Measurements from ENCODE around the gene CA14. TPM values are rescaled to one million over a fixed set of nuclear protein-coding genes. Genes with fewer than 3 reads are reported as not detected.

Gene CA14
- total RNA-seq, 1 donor from 2014 or later, result not detected

DNA sequence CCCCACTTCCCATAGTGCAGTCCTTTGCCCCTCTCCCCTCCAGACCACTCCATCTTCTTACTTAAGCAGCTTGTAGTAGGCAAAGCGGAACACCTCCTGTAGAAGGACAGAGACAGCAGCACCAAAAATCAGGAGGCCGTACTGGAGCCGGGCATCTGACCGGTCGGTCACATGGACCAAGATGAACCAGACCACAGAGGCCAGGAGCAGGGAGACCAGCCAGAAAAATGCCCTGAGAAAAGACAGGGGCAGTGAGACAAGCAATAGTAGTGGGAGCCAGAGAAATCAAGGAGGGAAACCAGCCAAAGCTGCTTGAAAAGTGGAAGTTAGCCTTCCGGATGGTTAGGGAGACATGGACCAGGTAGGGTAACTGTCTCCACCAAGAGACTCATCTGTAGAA, 10.3 kb downstream of the CA14 start:
- TF ChIP-seq, protein P1, sequence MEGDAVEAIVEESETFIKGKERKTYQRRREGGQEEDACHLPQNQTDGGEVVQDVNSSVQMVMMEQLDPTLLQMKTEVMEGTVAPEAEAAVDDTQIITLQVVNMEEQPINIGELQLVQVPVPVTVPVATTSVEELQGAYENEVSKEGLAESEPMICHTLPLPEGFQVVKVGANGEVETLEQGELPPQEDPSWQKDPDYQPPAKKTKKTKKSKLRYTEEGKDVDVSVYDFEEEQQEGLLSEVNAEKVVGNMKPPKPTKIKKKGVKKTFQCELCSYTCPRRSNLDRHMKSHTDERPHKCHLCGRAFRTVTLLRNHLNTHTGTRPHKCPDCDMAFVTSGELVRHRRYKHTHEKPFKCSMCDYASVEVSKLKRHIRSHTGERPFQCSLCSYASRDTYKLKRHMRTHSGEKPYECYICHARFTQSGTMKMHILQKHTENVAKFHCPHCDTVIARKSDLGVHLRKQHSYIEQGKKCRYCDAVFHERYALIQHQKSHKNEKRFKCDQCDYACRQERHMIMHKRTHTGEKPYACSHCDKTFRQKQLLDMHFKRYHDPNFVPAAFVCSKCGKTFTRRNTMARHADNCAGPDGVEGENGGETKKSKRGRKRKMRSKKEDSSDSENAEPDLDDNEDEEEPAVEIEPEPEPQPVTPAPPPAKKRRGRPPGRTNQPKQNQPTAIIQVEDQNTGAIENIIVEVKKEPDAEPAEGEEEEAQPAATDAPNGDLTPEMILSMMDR (IDR thresholded peaks at IDR 0.05), result no peak
- H3K4me3 ChIP-seq, result peak overlapping the region; percentile 86 to 87
- H3K27ac ChIP-seq, result peak overlapping the region; percentile 91
- H3K4me1 ChIP-seq, result peaks cover 8 to 19% of the 10 kb centered on the region in 2 donors
- no peaks in the 10 kb centered on the region for H3K27me3 ChIP-seq
- H3K36me3 ChIP-seq, result peaks cover 19 to 30% of the 10 kb centered on the region in 2 donors
- DNase-seq (ENCODE audit: low spot score in 2 of 2), result no peak
- intact Hi-C loops (cut with DNase I), result loop anchor here (1.0 to 2.0 kb wide), 2 partner anchors 12 to 31 kb away; partner anchors contain the start of gene ANP32E
- no peaks in the 10 kb centered on the region for H3K9me3 ChIP-seq

GRCh38 chr1:150268340-150268704, 10.7 kb downstream of the CA14 start:
- H3K36me3 ChIP-seq, result peaks cover 19 to 30% of the 10 kb centered on the region in 2 donors
- TF ChIP-seq, protein P1 (IDR thresholded peaks at IDR 0.05), result no peak
- intact Hi-C loops (cut with DNase I), result loop anchor here (1.0 to 2.0 kb wide), 2 partner anchors 12 to 32 kb away; partner anchors contain the start of gene ANP32E

DNA sequence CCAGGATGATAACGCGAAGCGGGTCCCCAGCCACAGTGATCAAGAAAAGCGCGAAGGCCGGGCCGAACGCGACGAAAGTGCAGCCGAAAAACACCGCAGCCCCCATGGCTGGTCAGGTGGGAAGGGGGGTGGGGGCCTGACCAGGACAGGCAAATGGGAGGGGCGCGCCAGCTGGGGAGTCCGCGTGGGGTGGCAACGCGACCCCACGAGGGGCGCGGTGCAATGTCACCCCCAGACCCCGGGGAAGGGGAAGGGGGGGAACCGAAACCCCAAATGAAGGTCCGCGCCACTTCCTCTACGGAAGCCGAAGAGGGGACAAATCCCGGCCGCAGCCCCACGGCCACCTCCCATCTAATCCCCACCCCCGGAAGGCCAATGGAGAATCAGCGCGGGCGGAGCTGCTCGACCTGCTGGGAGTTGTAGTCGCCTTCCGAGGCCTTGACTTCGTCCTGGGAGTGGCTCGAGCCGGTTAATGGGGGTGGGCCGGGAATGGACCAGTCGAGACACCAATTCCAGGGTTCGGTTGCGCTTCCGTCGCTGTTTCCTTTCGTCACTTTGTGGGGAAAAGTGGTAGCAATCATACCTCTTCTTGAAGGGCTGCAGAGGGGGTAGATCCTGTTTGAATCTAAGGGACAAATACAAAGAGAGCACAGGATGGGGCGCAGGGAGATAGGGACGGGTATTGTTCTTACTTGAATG, 11.3 kb downstream of the CA14 start, which contains the start of gene APH1A:
Gene APH1A (minus strand): TSS at position 312 of the 699 bp plus-strand sequence. CDS start 206 bp downstream, at position 106.
- peaks cover 19 to 30% of the 10 kb centered on the region in 2 donors for H3K36me3 ChIP-seq
- intact Hi-C loops (cut with DNase I), result loop anchor here (1.0 to 2.0 kb wide), 3 partner anchors 12 to 32 kb away; partner anchors contain the start of gene ANP32E
- H3K27me3 ChIP-seq, result no peaks in the 10 kb centered on the region
- peak within 1 kb of the TSS; percentile 86 to 87 for H3K4me3 ChIP-seq
- TF ChIP-seq, protein P1 (IDR thresholded peaks at IDR 0.05), result no peak
- H3K27ac ChIP-seq, result peak within 1 kb of the TSS; percentile 91
- peak; percentile 92 to 99 for DNase-seq (ENCODE audit: low spot score in 2 of 2)
- no peaks in the 10 kb centered on the region for H3K9me3 ChIP-seq
- H3K4me1 ChIP-seq, result peaks cover 12 to 28% of the 10 kb centered on the region in 2 donors

More at GRCh38 chr1:150268340-150268704, 10.7 kb downstream of the CA14 start:
- peaks cover 8 to 23% of the 10 kb centered on the region in 2 donors for H3K4me1 ChIP-seq
- H3K9me3 ChIP-seq, result no peaks in the 10 kb centered on the region
- no peaks in the 10 kb centered on the region for H3K27me3 ChIP-seq
- H3K27ac ChIP-seq, result peak overlapping the region; percentile 91
- no peak for DNase-seq (ENCODE audit: low spot score in 2 of 2)
- peak overlapping the region; percentile 86 to 87 for H3K4me3 ChIP-seq

DNA sequence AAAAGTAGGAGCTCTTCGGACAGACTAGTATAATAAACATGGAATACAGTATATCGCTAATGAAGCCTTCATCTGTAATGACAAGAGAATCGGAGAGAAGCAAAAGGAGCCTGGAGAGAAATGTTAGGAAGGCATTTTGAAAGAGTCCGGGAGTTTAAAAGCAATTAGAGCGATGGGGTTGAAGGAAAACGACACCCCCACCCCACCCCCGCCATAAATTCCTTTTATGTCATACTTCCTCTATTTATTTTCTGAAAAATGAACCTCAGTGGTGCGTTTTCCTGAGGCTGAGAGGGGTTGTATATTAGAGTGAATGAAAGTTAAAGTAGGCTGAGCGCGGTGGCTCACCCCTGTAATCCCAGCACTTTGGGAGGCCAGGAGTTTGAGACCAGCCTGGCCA, 11.9 kb downstream of the CA14 start:
- TF ChIP-seq, protein P1 (IDR thresholded peaks at IDR 0.05), result no peak
- intact Hi-C loops (cut with DNase I), result loop anchor here (1.0 to 2.0 kb wide), 2 partner anchors 12 to 33 kb away; partner anchors contain the start of gene ANP32E
- Histone ChIP-seq H3K4me3 (peak overlapping the region; percentile 86 to 87), H3K4me1 (peaks cover 13 to 30% of the 10 kb centered on the region in 2 donors), H3K27me3 (no peaks in the 10 kb centered on the region), H3K27ac (peak overlapping the region; percentile 91), H3K9me3 (no peaks in the 10 kb centered on the region), H3K36me3 (peaks cover 19 to 27% of the 10 kb centered on the region in 2 donors)
- DNase-seq (ENCODE audit: low spot score in 2 of 2), result no peak

DNA sequence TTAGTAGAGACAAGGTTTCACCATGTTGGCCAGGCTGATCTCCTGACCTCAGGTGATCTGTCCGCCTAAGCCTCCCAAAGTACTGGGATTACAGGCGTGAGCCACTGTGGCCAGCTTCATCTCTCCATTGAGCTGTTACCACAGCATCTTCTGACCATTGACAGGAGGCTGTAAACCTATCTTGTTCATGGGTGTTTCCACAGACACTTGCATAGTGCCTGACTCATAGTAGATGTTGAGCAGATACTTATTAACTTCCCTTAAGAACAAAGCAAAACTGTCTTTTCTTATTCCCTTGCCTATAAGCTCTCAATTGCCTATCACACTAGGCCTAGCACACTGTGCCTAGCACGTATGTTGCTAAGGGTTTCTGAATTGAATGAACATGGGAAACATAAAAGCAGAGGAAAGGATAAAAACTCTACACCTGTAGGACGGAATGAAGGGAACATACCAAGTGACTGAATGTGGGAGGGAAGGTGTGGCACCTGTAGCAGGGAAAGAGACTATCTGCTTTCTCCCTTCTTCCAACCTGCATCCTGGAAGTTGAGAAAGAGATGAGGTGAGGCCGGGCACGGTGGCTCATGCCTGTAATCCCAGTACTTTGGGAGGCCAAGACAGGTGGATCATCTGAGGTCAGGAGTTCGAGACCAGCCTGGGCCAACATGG, 13.9 kb downstream of the CA14 start:
- Histone ChIP-seq H3K4me3 (no peak overlapping the region), H3K27me3 (no peaks in the 10 kb centered on the region), H3K4me1 (peaks cover 13 to 33% of the 10 kb centered on the region in 2 donors), H3K27ac (peak overlapping the region; percentile 72 to 81), H3K36me3 (peaks cover 5 to 7% of the 10 kb centered on the region in 2 donors), H3K9me3 (no peaks in the 10 kb centered on the region)
- TF ChIP-seq, protein P1 (IDR thresholded peaks at IDR 0.05), result no peak
- DNase-seq (ENCODE audit: low spot score in 2 of 2), result no peak
- intact Hi-C loops (cut with DNase I), result no loop called here
